Tongue (tissue), 2 donors: Measurements from ENCODE around the gene SLC5A9. TPM values are rescaled to one million over a fixed set of nuclear protein-coding genes. Genes with fewer than 3 reads are reported as not detected.
"Not testable (repeated sequence)": the region's sequence is repeated elsewhere in the genome, so short reads cannot be mapped to it uniquely, and the experiment has no call there.

ENCODE experiments used
- DNase-seq: peaks from one replicate; pipeline ENCODE4 v3.0.0-alpha.2; 2015
- total RNA-seq: library from RNA; depleted of rRNA; stranded (reverse); fragments of >200 nt; gene quantifications from one replicate; pipeline ENCODE4 v1.2.3, GENCODE V29; 2014

Gene SLC5A9
- total RNA-seq: not detected

DNA sequence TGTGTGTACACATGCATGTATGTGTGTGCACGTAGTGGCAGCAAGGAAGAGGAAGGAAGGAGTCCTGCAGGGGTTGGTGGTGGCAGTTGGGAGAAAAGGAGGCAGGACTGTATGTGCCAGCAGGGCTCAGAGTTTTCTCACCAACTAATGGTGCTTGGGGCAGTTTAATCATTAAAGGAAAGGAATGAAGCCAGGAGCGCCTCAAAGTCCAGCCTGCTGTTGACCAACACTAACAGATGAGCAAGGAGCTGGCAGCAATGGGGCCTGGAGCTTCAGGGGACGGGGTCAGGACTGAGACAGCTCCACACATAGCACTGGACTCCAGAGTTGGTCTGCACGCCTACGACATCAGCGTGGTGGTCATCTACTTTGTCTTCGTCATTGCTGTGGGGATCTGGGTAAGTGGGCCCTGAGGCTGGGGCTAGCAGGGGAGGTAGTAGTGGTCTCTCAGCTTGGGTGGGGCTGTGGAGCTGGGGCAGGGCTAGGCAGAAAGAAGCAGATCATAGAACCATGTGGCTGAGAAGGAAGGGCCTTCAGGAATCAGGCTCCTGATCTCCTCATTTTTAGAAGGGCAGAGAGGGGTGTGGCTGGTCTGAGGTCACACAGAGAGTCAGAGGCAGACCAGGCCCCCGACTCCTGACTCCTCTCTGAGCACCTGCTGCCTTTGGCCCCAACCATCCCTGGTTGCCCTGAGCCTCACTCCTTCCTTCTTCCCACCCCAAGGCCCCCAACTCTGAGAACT, at the start of gene SLC5A9:
Gene SLC5A9, plus strand, starts transcription at position 216 of the 742 bp plus-strand sequence. Its CDS starts 21 bp downstream, at position 237.
- DNase-seq: no peak

DNA sequence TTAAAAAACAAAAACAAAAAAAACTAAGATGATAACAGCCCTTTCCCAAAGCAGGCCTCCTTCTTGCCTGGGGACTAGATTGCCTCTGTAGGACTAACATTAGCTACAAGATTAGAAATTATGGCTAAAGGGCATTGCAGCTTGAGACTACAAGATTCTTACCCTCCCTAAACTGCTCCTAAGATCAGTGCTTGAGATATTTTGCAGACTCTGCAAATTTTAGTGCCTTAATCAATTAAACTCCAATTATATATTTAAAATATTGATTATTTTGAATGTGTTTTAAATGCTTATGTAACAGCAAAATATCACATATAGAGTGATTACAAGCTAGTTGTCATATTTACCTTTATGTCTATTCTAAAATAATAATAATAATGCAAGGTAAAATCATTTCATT, 47.4 kb upstream of the SLC5A9 start:
- DNase-seq: no peak

DNA sequence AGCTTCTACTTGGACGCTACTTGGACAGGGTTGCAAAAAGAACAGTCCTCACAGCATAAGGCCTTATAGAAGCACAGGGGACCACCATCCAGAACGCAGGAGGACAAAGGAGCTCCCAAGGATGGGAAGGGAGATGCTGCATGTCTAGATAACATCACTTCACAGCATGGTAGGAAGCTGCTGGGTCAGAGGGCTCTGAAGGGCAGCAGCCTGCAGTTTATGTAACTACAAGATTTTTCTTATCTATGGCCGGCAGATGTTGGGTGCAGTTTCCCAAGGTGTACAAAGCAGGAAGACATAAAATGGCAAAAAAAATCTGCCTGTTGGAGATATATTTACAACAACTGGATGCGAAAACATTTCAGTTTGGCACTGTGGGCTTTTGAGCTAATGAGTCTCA, 45.3 kb upstream of the SLC5A9 start:
- no peak for DNase-seq

DNA sequence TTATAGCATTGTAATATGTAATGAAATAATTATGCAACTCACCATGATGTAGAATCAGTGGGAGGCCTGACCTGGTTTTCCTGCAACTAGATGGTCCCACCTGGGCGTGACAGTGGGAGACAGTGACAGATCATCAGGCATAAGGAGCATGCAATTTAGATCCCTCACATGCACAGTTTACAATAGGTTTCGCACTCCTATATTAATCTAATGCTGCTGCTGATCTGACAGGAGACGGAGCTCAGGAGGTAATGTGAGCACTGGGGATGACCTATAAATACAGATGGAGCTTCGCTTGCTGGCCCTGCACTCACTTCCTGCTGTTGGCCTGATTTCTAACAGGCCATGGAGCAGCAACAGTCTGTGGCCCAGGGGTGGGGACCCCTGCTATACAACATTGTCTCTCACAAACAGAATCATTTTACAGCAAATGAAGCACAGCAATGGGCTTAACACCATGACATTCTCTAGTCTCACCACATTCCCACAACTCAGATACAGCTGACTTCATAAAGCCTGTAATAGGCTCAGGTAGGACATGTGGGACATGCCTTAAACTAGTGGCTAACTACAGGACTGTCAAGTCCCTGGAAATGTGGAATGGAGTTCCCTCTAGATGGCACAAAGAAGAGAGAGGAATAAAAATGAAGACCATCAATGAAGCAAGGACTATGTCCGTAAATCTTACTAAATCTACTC, 40.7 kb upstream of the SLC5A9 start:
- no peak for DNase-seq

DNA sequence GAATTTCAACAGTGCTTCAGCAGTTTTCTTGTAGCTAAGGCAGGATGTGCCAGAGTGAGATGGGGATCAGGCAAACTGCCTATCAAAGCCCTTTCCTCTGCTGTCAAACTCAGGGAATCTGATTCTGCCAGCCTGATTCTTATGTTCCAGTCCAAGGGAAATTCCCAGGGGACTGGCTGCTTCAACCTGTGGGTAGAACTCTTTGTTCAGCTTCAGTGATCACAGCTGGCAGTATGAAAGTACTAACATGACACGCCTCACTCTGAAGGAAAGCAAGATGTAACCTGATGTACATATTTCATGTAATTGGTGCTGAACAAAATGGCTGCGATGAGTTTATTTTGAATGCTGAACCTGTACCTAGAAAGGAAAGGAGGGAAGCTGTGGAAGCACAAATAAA, 40.1 kb upstream of the SLC5A9 start:
- peak; percentile 20 for DNase-seq

DNA sequence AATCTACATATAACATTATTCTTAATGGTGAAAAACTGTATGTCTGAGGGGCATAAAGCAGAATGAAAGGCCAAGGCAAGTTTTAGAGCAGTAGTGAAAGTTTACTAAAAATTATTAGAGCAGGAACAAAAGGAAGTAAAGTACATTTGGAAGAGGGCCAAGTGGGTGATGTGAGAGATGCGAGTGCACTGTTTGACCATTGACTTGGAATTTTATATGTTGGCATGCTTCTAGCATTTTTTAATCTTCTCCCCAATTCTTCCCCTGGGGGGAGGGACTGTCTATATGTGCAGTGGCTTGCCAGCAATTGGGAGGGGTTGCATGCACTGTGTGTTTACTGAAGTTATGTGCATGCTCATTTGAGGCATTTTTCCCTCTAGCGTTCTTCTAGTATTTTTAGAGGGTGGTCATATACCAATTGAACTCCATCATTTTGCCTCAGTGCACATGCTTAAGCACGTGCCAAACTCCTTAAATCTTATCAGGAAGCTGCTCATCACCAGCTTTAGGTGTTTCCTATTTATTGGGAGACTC, 36.1 kb upstream of the SLC5A9 start:
- DNase-seq: no peak

DNA sequence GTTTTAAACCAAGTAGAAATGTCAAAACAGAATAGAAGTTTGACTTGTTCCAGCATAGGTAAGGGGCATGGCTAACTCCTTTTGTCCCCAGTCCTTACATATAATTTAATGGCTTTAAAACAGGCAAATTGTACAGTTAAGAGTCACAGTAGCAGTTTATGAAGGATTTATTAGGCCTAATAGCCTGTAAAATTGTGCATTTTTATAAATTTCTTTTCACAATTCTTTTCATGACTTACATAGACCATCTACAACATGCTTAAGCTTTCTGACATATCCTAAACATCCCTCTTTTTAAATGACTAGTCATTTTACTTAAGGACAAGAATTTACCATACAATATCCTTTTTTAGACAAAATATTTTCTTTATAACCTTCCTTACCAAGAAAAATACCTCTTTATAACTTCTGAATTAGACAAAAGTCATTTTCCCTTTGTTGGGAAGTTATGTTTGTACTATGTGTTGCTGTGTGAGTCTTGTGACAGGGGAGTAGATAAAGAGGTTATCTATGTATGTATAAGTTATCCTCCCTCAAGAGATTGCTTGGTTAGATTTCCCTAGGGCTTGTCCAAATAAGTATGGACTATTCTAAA, 34.5 kb upstream of the SLC5A9 start:
- no peak for DNase-seq

DNA sequence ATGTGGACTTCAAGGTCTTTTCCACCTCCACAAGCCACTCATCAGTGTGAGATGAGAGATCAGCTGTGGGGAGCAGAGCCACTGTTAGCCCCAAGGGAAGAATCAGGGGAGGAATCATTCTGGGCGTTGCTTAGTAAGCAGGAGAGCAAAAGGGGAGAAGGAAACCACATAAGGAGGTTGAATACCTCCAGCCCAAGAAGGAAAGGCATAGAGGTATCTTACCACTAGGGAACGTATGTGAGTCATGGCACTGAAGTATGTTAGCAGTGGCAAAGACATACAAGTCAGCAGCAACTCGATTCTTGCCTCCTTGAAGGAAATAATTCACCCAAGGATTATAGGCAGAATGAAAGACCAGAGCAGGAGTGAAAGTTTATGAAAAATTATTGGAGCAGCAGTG, 31.6 kb upstream of the SLC5A9 start:
- no peak for DNase-seq

DNA sequence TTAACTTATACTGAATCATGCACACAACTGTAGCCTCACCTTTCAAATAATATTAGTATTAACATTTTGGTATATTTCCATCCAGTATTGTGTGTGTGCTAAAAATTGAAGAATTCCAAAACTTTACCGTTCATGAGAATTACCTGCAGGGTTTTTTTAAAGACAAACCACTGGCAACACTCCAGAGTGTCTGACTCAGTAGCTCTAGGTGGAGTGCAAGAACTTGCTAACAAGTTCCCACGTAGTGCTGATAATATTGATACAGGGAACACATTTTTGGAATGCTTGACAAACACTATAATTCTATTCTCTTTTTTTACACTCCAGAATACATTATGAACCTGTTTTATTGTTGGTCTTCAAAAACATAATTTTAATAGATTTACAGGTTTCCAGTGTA, 27.7 kb upstream of the SLC5A9 start:
- DNase-seq: no peak

DNA sequence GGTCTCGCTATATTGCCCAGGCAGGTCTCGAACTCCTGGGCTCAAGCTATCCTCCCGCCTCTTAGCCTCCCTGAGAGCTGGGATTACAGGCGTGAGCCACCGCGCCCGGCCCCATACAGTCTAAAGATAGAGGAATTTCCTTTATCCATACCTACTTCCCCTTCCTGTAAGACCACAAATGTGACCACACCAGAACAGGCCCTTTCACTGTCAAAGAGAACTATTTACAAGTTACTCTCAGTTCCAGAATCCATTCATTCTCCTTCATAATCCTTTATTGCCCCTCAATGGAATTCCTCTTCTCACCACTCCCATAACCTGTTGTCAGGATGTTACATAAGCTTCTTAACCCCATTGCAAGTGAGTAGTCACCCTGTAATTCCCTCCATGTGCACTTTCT, 26.3 kb upstream of the SLC5A9 start:
- no peak for DNase-seq

DNA sequence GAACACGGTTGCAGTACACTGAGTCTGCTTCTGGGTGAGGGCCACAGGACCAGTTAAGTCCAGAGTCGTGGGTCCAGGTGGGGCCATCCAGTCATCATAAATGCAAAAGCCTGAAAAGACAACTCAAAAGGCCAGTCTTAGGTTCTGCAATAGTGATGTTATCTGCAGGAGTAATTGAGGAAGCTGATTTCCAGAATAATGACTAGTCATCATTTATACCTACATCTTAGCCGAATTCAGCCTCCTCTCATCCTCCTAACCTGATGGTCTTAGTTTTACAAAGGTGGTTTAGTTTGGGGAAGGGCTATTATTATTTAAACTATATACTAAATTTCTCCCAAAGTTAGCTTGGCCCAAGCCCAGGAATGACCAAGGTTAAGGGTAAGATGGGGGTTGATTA, 23.5 kb upstream of the SLC5A9 start:
- DNase-seq: no peak

DNA sequence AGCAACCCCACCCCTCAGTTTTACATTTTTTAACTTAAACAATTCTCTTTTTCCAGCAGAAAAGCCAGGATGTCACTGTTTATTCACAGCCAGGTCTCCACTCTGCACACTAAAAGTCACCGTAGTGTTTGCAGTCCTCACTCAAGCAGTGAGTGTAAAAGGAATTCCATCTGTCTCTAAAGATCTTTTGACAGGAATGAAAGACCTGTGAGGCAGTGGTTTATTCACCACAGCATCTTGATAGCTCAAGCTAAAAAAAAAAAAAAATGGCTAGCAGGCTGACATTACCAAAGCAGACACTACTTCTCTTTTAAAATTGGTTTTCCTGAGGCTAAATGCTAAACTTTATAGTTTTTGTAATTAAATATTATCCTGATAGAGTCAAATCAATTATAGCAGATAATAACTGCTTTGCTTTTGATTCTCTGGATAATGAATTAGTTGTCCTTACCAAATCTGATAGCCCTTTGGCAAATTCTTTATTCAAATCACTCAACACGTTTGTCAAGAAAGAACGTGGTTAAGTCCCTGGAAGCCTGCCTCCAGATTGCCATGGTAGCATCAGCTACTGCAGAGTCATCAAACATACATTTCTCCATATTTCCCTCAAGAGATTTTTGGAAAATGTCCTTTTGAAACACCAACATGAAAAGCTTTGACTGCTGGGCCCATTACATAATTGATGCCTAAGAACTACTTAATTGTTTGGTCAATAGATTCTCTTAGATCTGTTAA, 22.2 kb upstream of the SLC5A9 start:
- no peak for DNase-seq

DNA sequence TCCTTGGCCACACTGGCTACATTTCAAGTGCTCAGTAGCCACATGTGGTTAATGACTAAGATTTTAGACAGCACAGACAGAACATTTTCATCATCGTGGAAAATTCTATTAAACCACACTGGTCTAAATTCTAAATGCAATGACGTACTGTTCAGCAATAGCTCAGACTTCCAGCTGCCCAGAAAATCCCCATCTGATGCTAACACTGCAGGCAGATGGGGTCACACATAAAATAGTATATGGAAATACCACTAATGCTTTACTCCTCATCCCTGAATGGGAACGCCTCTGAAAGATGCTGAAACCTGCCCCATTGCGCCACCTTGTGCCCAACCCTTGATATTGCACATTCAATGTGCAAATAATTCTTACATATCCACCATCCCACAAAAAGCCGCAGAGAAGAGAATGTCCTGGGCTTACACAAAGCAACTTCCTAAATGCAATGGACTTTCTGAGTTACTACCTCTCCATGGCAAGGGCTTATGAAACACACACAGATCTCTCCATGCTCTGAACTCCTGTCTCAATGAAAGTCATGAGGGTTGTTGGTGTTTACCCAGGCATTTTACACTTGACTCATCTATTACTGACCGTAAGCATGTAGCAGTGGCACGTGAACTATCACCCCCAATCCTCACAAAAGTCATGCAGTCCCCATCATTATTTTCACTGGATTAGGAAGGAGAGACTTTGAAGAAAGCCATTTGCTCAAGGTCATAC, 20.3 kb upstream of the SLC5A9 start:
- DNase-seq: peak; percentile 85

DNA sequence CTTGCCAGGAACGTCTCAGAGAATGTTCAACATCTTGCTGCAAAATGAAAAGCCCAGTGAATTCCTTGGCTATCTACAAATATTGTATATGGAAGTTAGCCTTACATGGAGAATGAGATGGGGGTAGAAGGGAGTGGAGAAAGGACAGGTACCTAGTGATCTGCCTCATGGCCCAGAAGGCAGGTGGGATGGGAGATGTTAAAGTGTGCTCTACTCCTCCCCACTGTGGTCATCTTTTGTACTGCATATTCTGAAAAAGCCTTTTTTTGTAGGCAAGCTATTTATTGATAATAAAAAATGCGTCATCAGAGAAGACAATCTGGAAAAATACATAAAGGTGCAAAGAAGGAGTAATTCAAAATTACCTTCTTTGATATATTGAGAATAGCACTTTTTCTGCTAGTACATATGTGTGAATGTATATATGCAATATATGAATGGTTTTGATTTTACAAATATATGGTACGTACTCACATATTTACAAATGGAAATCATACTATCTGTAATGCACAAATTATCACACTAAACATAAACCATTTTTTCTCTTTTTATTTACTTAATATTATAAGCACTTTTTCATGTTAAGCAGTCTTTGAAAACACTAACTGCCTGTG, 19.1 kb upstream of the SLC5A9 start:
- peak; percentile 45 for DNase-seq

DNA sequence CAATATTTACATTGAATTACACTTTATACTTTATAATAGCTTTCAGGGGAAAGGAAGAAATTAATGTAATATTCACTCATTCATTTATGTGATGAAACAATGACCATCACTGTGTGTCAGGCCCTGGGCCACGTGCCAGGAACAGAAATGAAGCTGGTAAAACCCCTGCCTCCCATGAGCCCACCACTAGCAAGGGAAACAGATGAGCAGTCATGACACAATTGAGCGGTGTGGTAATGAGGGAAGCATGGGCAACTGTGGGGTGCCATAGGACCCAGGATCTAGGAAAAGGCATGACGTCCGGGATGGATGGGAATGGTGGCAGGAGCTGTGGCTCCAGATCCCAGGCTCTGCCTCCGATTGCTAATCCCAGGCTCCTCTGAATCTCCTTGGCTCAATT, 17.0 kb upstream of the SLC5A9 start:
- DNase-seq: no peak

DNA sequence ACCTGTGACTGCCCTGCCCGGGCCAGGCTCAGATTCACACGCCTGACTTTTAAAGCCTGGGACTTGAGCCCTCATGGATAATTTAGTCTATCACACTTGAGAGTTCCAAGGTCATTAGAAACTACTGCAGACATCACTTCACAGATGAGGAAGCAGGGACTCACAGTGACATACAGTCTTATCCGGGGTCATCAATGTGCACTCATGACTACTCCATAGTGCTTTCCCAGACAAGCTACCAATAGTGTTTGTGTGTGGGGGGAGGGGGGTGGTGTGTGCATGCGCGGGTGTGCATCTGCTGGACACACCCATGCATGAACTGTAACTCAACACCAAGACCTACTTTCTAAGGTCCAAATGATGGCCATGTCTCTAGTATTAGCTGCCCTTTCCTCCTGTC, 16.1 kb upstream of the SLC5A9 start:
- no peak for DNase-seq

DNA sequence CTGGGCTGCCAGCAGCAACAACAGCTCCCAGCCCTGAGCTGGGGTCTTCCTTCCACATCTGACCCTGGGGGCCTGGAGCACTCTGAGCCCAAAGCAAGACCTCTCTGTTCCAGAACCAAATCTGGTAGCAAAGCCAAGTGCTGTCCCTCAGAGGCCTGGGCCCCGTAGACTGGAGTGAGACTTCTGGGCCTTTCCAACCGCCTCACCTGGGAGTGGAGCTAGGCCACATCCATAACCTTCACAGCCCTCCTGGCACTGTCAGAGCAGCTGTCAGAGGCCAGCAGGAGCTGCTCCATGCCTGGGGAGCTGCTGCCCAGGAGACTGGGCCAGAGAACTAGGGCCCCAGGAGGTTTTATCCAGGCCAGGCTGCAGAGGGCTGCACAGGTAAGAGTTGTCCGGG, 15.4 kb upstream of the SLC5A9 start:
- DNase-seq: no peak

DNA sequence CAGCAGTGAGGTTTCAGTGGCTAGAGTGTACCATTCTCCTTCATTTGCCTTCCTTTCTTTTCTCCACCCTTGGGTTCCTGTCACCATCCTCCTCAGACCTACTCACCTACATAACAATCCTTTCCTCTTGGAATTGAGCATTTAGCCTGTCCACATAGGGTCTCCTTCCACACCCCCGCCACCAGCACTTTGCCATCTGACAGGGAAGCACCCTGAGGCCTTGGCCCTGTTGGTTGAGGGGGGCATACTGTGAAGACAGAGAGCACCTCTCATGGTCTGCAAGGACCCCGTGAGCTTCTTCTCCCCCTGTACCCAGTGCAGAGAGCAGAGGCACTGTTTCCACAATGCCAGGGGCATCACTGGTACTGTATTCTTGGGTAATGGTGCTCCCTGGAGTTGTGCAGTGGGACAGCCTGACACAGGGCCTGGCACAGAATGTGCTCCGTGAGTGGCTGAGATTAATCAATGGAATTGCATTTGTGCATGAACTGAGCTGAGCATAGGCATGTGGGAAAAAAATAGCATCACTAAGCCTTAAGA, 14.9 kb upstream of the SLC5A9 start:
- DNase-seq: no peak

DNA sequence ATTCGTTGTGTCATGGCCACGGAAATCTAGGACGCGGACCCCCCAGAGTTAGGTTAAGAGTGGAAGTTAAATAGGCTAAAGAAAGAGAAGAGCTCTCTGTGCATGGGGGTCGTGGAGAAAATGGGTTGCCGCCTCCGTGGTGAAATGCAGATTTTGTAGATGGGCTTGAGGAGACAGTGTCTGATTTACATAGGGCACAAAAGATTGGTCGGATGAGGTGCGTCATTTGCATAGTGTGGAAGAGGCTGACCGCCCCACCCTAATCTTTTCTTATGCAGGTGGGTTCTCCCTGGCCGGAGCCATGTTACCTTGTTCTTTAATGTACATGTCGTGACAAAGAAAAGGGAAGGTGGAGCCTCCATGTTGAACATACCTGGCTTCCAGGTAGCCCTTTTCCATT, 14.3 kb upstream of the SLC5A9 start:
- no peak for DNase-seq

DNA sequence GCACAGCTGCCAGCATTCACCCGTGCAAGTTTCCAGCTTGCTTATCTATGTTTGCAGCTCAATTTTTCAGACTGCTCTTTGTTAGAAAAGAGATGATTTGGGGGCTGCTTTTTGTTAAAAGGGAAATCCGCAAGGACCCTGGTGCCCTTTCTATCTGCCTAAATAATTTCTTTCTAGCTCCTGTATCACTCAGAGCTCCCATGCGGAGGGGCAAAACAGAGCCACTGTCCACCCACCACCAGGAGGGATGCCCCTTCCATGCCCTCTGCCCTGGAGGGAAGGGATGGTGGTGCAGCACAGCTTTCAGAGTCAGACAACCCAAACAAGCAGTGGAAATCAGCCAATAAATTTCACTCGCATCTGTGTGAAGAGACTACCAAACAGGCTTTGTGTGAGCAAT, 13.9 kb upstream of the SLC5A9 start:
- DNase-seq: no peak

DNA sequence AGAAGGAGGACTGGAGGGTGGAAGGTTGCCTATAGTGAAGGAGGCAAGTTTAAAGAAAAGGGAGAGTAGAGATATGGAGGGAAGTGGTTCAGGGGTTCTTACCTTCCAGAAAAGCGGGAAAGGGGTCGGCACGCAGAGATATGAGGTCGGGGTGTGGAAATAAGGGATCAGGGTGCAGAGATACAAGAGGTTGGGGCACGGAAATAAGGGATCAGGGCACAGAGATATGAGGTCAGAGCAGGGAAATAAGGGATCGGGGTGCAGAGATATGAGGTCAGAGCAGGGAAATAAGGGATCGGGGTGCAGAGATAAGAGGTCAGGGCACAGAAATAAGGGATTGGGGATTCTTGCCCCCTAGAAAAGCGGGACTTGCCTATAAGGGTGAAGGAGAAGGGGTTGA, 9.1 kb upstream of the SLC5A9 start:
- not testable (repeated sequence) for DNase-seq
